ENCODE results near the gene POU2F1. TPM values are rescaled to one million over a fixed set of nuclear protein-coding genes. Genes with fewer than 3 reads are reported as not detected.

Gene POU2F1
- total RNA-seq, 2 experiments from 2014 or later, result 18.7 to 52.3 TPM

GRCh38 chr1:167173516-167174184 is 47.0 kb upstream of the POU2F1 start:
- ChIA-PET CTCF (ENCODE audit: unreplicated experiment) (no interaction called here), POLR2A (interaction anchor here (0.6 to 0.7 kb wide), 4 partner anchors 36 to 1701 kb away, joined by 3 to 4 read pairs (median 3); no protein-coding TSS in a partner anchor)
- intact Hi-C loops (cut with micrococcal nuclease; ENCODE audit: unreplicated experiment), result loop anchor here (10.0 kb wide), 1 partner anchor 61 kb away; no protein-coding TSS in a partner anchor
- no TSS peak for BruUV-seq (replicated peaks)
- no peak overlapping the region for H3K4me2 ChIP-seq (ENCODE audit: low read length)
- H3K79me2 ChIP-seq (ENCODE audit: insufficient read depth, low read depth, low read length), result no peaks in the 10 kb centered on the region
- no peak for DNase-seq (ENCODE audit: low spot score)
- H3K9me3 ChIP-seq (ENCODE audit: low read length), result no peaks in the 10 kb centered on the region
- no peaks in the 10 kb centered on the region for H4K20me1 ChIP-seq (ENCODE audit: insufficient read depth, low read length)
- TF ChIP-seq CTCF (conservative IDR thresholded peaks at IDR 0.05; ENCODE audit: low read length) (no peak), EZH2phosphoT487 (IDR thresholded peaks at IDR 0.05; ENCODE audit: borderline replicate concordance, low read depth, low read length) (no peak)
- H3K27ac ChIP-seq (ENCODE audit: low read depth, low read length, poor library complexity, severe bottlenecking), result no peak overlapping the region
- no peaks in the 10 kb centered on the region for H3K36me3 ChIP-seq (ENCODE audit: insufficient read depth, low read length)
- H2AFZ ChIP-seq (ENCODE audit: low read length), result no peak overlapping the region
- no peaks in the 10 kb centered on the region for H3K4me1 ChIP-seq (ENCODE audit: insufficient read depth, low read length, poor library complexity, severe bottlenecking)
- no peaks in the 10 kb centered on the region for H3K9me2 ChIP-seq (ENCODE audit: insufficient read depth, low read length)
- no peak overlapping the region for H3K4me3 ChIP-seq (ENCODE audit: low read depth, low read length, poor library complexity, severe bottlenecking)

- POLR2A ChIA-PET, result interaction anchor here (0.6 to 0.7 kb wide), 2 partner anchors 359 to 449 kb away, joined by 3 read pairs; no protein-coding TSS in a partner anchor
- Histone ChIP-seq H3K27ac (ENCODE audit: low read depth, low read length, poor library complexity, severe bottlenecking) (no peak overlapping the region), H3K79me2 (ENCODE audit: insufficient read depth, low read depth, low read length) (no peaks in the 10 kb centered on the region), H3K9me3 (ENCODE audit: low read length) (no peaks in the 10 kb centered on the region), H3K4me1 (ENCODE audit: insufficient read depth, low read length, poor library complexity, severe bottlenecking) (no peaks in the 10 kb centered on the region), H3K4me3 (ENCODE audit: low read depth, low read length, poor library complexity, severe bottlenecking) (no peak overlapping the region), H3K9me2 (ENCODE audit: insufficient read depth, low read length) (no peaks in the 10 kb centered on the region), H3K4me2 (ENCODE audit: low read length) (no peak overlapping the region), H2AFZ (ENCODE audit: low read length) (no peak overlapping the region), H4K20me1 (ENCODE audit: insufficient read depth, low read length) (no peaks in the 10 kb centered on the region), H3K36me3 (ENCODE audit: insufficient read depth, low read length) (no peaks in the 10 kb centered on the region)
- no peak for DNase-seq (ENCODE audit: low spot score)
- CTCF ChIA-PET (ENCODE audit: unreplicated experiment), result no interaction called here
- no TSS peak for BruUV-seq (replicated peaks)
- TF ChIP-seq CTCF (conservative IDR thresholded peaks at IDR 0.05; ENCODE audit: low read length) (no peak), EZH2phosphoT487 (IDR thresholded peaks at IDR 0.05; ENCODE audit: borderline replicate concordance, low read depth, low read length) (no peak)
- intact Hi-C loops (cut with micrococcal nuclease; ENCODE audit: unreplicated experiment), result loop anchor here (10.0 kb wide), 1 partner anchor 59 kb away; no protein-coding TSS in a partner anchor
Observed at GRCh38 chr1:167175901-167176300, 44.8 kb upstream of the POU2F1 start.

- ChIA-PET CTCF (ENCODE audit: unreplicated experiment) (no interaction called here), POLR2A (no interaction called here)
- no peak overlapping the region for H3K27ac ChIP-seq (ENCODE audit: low read depth, low read length, poor library complexity, severe bottlenecking)
- no TSS peak for BruUV-seq (replicated peaks)
- H3K4me3 ChIP-seq (ENCODE audit: low read depth, low read length, poor library complexity, severe bottlenecking), result no peak overlapping the region
- H3K4me2 ChIP-seq (ENCODE audit: low read length), result no peak overlapping the region
- H3K4me1 ChIP-seq (ENCODE audit: insufficient read depth, low read length, poor library complexity, severe bottlenecking), result no peaks in the 10 kb centered on the region
- no peaks in the 10 kb centered on the region for H4K20me1 ChIP-seq (ENCODE audit: insufficient read depth, low read length)
- H3K36me3 ChIP-seq (ENCODE audit: insufficient read depth, low read length), result no peaks in the 10 kb centered on the region
- intact Hi-C loops (cut with micrococcal nuclease; ENCODE audit: unreplicated experiment), result loop anchor here (10.0 kb wide), 1 partner anchor 56 kb away; no protein-coding TSS in a partner anchor
- no peak for TF ChIP-seq EZH2phosphoT487 (IDR thresholded peaks at IDR 0.05; ENCODE audit: borderline replicate concordance, low read depth, low read length)
- TF ChIP-seq CTCF (conservative IDR thresholded peaks at IDR 0.05; ENCODE audit: low read length), result no peak
- H3K79me2 ChIP-seq (ENCODE audit: insufficient read depth, low read depth, low read length), result no peaks in the 10 kb centered on the region
- no peak overlapping the region for H2AFZ ChIP-seq (ENCODE audit: low read length)
- H3K9me2 ChIP-seq (ENCODE audit: insufficient read depth, low read length), result no peaks in the 10 kb centered on the region
- no peaks in the 10 kb centered on the region for H3K9me3 ChIP-seq (ENCODE audit: low read length)
- no peak for DNase-seq (ENCODE audit: low spot score)
Observed at GRCh38 chr1:167178831-167179230, 41.9 kb upstream of the POU2F1 start.
